OCI-LY7 (cell line): Measurements from ENCODE around the gene TACO1. TPM values are rescaled to one million over a fixed set of nuclear protein-coding genes. Genes with fewer than 3 reads are reported as not detected.

Experiments used
- BruUV-seq: library from RNA; stranded (reverse); fragments of 400-500 nt; replicated peaks from 2 replicates; lab custom pipeline; 2021; lab: Mats Ljungman, UMichigan
- CTCF ChIA-PET: fragments of 300-600 bp; sonication (Branson Sonifier 250); formaldehyde crosslinking; loops from one replicate; lab custom pipeline; 2022; ENCODE audit warnings: antibody characterized with exemption; ENCODE audit not compliant: unreplicated experiment; lab: Charles Lee
- POLR2A ChIA-PET: fragments of 300-600 bp; sonication (Branson Sonifier 250); formaldehyde crosslinking; loops from one replicate; lab custom pipeline; 2022; ENCODE audit warnings: antibody characterized with exemption; lab: Charles Lee
- DNase-seq: peaks from one replicate; pipeline ENCODE4 v3.0.0-alpha.2; 2015; ENCODE audit warnings: low spot score
- H2AFZ ChIP-seq: fragments of 200-600 bp; sonication (generic), shearing (Covaris generic); 2 replicates; pipeline ENCODE4 v1.6.1; 2014; ENCODE audit warnings: mild to moderate bottlenecking, antibody characterized with exemption, low read length, moderate library complexity
- H3K27ac ChIP-seq: fragments of 200-600 bp; sonication (generic); 2 replicates; pipeline ENCODE4 v1.5.1; 2014; ENCODE audit warnings: mixed run types, low read depth, mild to moderate bottlenecking, moderate library complexity, low read length, inconsistent platforms; ENCODE audit not compliant: poor library complexity, severe bottlenecking
- H3K36me3 ChIP-seq: fragments of 200-600 bp; sonication (generic); 2 replicates; pipeline ENCODE4 v1.6.1; 2014; ENCODE audit warnings: mild to moderate bottlenecking, antibody characterized with exemption, low read length, moderate library complexity, mixed read lengths; ENCODE audit not compliant: insufficient read depth
- H3K4me1 ChIP-seq: fragments of 200-600 bp; sonication (generic); 2 replicates; pipeline ENCODE4 v1.5.1; 2014; ENCODE audit warnings: mild to moderate bottlenecking, low read length; ENCODE audit not compliant: insufficient read depth, poor library complexity, severe bottlenecking
- H3K4me2 ChIP-seq: fragments of 200-600 bp; sonication (generic); 2 replicates; pipeline ENCODE4 v1.6.1; 2014; ENCODE audit warnings: mild to moderate bottlenecking, low read length
- H3K4me3 ChIP-seq: fragments of 200-600 bp; sonication (generic); 2 replicates; pipeline ENCODE4 v1.5.1; 2014; ENCODE audit warnings: mild to moderate bottlenecking, low read depth, low read length; ENCODE audit not compliant: poor library complexity, severe bottlenecking
- H3K79me2 ChIP-seq: fragments of 200-600 bp; sonication (generic); 2 replicates; pipeline ENCODE4 v1.6.1; 2016; ENCODE audit warnings: low read depth, mild to moderate bottlenecking, low read length, moderate library complexity, mixed read lengths; ENCODE audit not compliant: insufficient read depth
- H3K9me2 ChIP-seq: fragments of 200-600 bp; sonication (generic); 2 replicates; pipeline ENCODE4 v1.6.1; 2016; ENCODE audit warnings: mild to moderate bottlenecking, low read length, mixed read lengths; ENCODE audit not compliant: insufficient read depth
- H3K9me3 ChIP-seq: fragments of 200-600 bp; sonication (generic); 2 replicates; pipeline ENCODE4 v1.6.1; 2014; ENCODE audit warnings: mild to moderate bottlenecking, mixed run types, low read length, mixed read lengths
- H4K20me1 ChIP-seq: fragments of 200-600 bp; sonication (generic); 2 replicates; pipeline ENCODE4 v1.6.1; 2014; ENCODE audit warnings: mild to moderate bottlenecking, antibody characterized with exemption, low read length, moderate library complexity, mixed read lengths; ENCODE audit not compliant: insufficient read depth
- CTCF ChIP-seq: fragments of 200-600 bp; sonication (generic); conservative IDR thresholded peaks from 2 replicates; pipeline ENCODE4 v1.5.1; 2014; ENCODE audit warnings: mild to moderate bottlenecking, antibody characterized with exemption, low read length, moderate library complexity, mixed read lengths
- EZH2phosphoT487 ChIP-seq: fragments of 200-600 bp; sonication (generic); IDR thresholded peaks from 2 replicates; pipeline ENCODE4 v1.6.1; 2018; ENCODE audit warnings: low read depth, borderline replicate concordance, mild to moderate bottlenecking, mixed run types, antibody characterized with exemption, low read length, moderate library complexity, mixed read lengths
- intact Hi-C: fragments of 100-400 bp; cut with micrococcal nuclease; formaldehyde crosslinking; loops from one replicate; pipeline ENCODE4 v1.10.0; 2022; ENCODE audit not compliant: unreplicated experiment
- total RNA-seq, 2 experiments: library from RNA; depleted of rRNA in 1 of 2; stranded (reverse); fragments of >200 nt in 1 of 2; shearing (Covaris generic) in 1 of 2; gene quantifications; 2 replicates each; pipeline ENCODE4 v1.2.3, GENCODE V29; 2014 to 2022

TACO1 gene
- total RNA-seq, 2 experiments from 2014 or later: 13.4 to 26.0 TPM

GRCh38 chr17:63644846-63645245, 44.2 kb downstream of the TACO1 start:
- no peaks in the 10 kb centered on the region for H4K20me1 ChIP-seq
- intact Hi-C loops: no loop called here
- no peaks in the 10 kb centered on the region for H3K9me3 ChIP-seq
- no peaks in the 10 kb centered on the region for H3K9me2 ChIP-seq
- ChIA-PET POLR2A (no interaction called here), CTCF (no interaction called here)
- no TSS peak for BruUV-seq
- H3K4me1 ChIP-seq: peaks cover 18% of the 10 kb centered on the region
- TF ChIP-seq EZH2phosphoT487 (no peak), CTCF (no peak)
- no peak overlapping the region for H3K27ac ChIP-seq
- peaks cover 12% of the 10 kb centered on the region for H3K36me3 ChIP-seq
- H2AFZ ChIP-seq: no peak overlapping the region
- no peak overlapping the region for H3K4me3 ChIP-seq
- DNase-seq: no peak
- no peak overlapping the region for H3K4me2 ChIP-seq
- H3K79me2 ChIP-seq: no peaks in the 10 kb centered on the region

GRCh38 chr17:63645775-63646487, 45.2 kb downstream of the TACO1 start:
- Histone ChIP-seq H3K4me1 (peaks cover 18% of the 10 kb centered on the region), H3K9me2 (no peaks in the 10 kb centered on the region), H3K79me2 (no peaks in the 10 kb centered on the region), H3K36me3 (peaks cover 12% of the 10 kb centered on the region), H3K27ac (peak overlapping the region; percentile 11), H4K20me1 (no peaks in the 10 kb centered on the region), H3K4me2 (peak overlapping the region; percentile 35), H3K9me3 (no peaks in the 10 kb centered on the region), H3K4me3 (no peak overlapping the region), H2AFZ (no peak overlapping the region)
- ChIA-PET CTCF (no interaction called here), POLR2A (no interaction called here)
- BruUV-seq: no TSS peak
- TF ChIP-seq CTCF (no peak), EZH2phosphoT487 (no peak)
- intact Hi-C loops: no loop called here
- DNase-seq: no peak

GRCh38 chr17:63646488-63646806, 45.8 kb downstream of the TACO1 start:
- Histone ChIP-seq H3K36me3 (peaks cover 12% of the 10 kb centered on the region), H3K27ac (peak overlapping the region; percentile 11), H2AFZ (no peak overlapping the region)

More at GRCh38 chr17:63646488-63646806, 45.8 kb downstream of the TACO1 start:
- no peaks in the 10 kb centered on the region for H4K20me1 ChIP-seq
- H3K4me1 ChIP-seq: peaks cover 18% of the 10 kb centered on the region
- intact Hi-C loops: no loop called here
- no peak overlapping the region for H3K4me3 ChIP-seq
- peak; percentile 49 for DNase-seq
- no peak for TF ChIP-seq EZH2phosphoT487
- TF ChIP-seq CTCF: no peak
- H3K9me2 ChIP-seq: no peaks in the 10 kb centered on the region
- H3K79me2 ChIP-seq: no peaks in the 10 kb centered on the region
- H3K9me3 ChIP-seq: no peaks in the 10 kb centered on the region
- no TSS peak for BruUV-seq
- POLR2A ChIA-PET: no interaction called here
- peak overlapping the region; percentile 35 for H3K4me2 ChIP-seq
- CTCF ChIA-PET: no interaction called here
